Measurements from ENCODE around the gene VAV2. TPM values are rescaled to one million over a fixed set of nuclear protein-coding genes. Genes with fewer than 3 reads are reported as not detected.

VAV2 gene
- polyA plus RNA-seq, 1 experiment, result 9.0 TPM

- H3K27me3 ChIP-seq (ENCODE audit: control insufficient read depth, insufficient read depth, low read length), result no peaks in the 10 kb centered on the region
- TF ChIP-seq CTCF (IDR thresholded peaks at IDR 0.05; ENCODE audit: low read depth, low read length), result no peak
- no peak overlapping the region for H3K4me3 ChIP-seq (ENCODE audit: low read depth, low read length)
- CTCF ChIA-PET, result no interaction called here
- H3K27ac ChIP-seq (ENCODE audit: low read depth, low read length), result no peak overlapping the region
- DNase-seq (ENCODE audit: low read depth, low spot score), result no peak
- POLR2A ChIA-PET, result no interaction called here
- no peaks in the 10 kb centered on the region; the same call in 1 of the 2 replicates for H3K9me3 ChIP-seq (ENCODE audit: control insufficient read depth, insufficient read depth, low read length)
Observed at GRCh38 chr9:133974631-133975341, 17.3 kb downstream of the VAV2 start.

- no peaks in the 10 kb centered on the region for H3K27me3 ChIP-seq (ENCODE audit: control insufficient read depth, insufficient read depth, low read length)
- CTCF ChIA-PET, result no interaction called here
Observed at GRCh38 chr9:133973791-133974630, 18.1 kb downstream of the VAV2 start.

GRCh38 chr9:133973111-133973790 is 18.9 kb downstream of the VAV2 start:
- Histone ChIP-seq H3K9me3 (ENCODE audit: control insufficient read depth, insufficient read depth, low read length) (peaks cover 4% of the 10 kb centered on the region; the same call in 1 of the 2 replicates), H3K4me3 (ENCODE audit: low read depth, low read length) (no peak overlapping the region), H3K27ac (ENCODE audit: low read depth, low read length) (no peak overlapping the region), H3K27me3 (ENCODE audit: control insufficient read depth, insufficient read depth, low read length) (no peaks in the 10 kb centered on the region)
- no peak for TF ChIP-seq CTCF (IDR thresholded peaks at IDR 0.05; ENCODE audit: low read depth, low read length)
- POLR2A ChIA-PET, result interaction anchor here (0.8 kb wide), 1 partner anchor 311 kb away, joined by 3 read pairs; no protein-coding TSS in a partner anchor
- CTCF ChIA-PET, result no interaction called here
- no peak for DNase-seq (ENCODE audit: low read depth, low spot score)

More at GRCh38 chr9:133973791-133974630, 18.1 kb downstream of the VAV2 start:
- no peak for DNase-seq (ENCODE audit: low read depth, low spot score)
- Histone ChIP-seq H3K9me3 (ENCODE audit: control insufficient read depth, insufficient read depth, low read length) (no peaks in the 10 kb centered on the region; the same call in 1 of the 2 replicates), H3K4me3 (ENCODE audit: low read depth, low read length) (no peak overlapping the region), H3K27ac (ENCODE audit: low read depth, low read length) (no peak overlapping the region)
- TF ChIP-seq CTCF (IDR thresholded peaks at IDR 0.05; ENCODE audit: low read depth, low read length), result no peak
- POLR2A ChIA-PET, result interaction anchor here (0.8 kb wide), 1 partner anchor 310 kb away, joined by 3 read pairs; no protein-coding TSS in a partner anchor

- H3K9me3 ChIP-seq (ENCODE audit: control insufficient read depth, insufficient read depth, low read length), result peaks cover 4% of the 10 kb centered on the region; the same call in 1 of the 2 replicates
- ChIA-PET CTCF (no interaction called here), POLR2A (no interaction called here)
- no peaks in the 10 kb centered on the region for H3K27me3 ChIP-seq (ENCODE audit: control insufficient read depth, insufficient read depth, low read length)
- no peak overlapping the region for H3K27ac ChIP-seq (ENCODE audit: low read depth, low read length)
- no peak for TF ChIP-seq CTCF (IDR thresholded peaks at IDR 0.05; ENCODE audit: low read depth, low read length)
- DNase-seq (ENCODE audit: low read depth, low spot score), result no peak
- no peak overlapping the region for H3K4me3 ChIP-seq (ENCODE audit: low read depth, low read length)
Observed at GRCh38 chr9:133971981-133972941, 19.9 kb downstream of the VAV2 start.
